GM19397 (cell line): Measurements from ENCODE around the gene TMEM132C.
"Not testable (repeated sequence)": the region's sequence is repeated elsewhere in the genome, so short reads cannot be mapped to it uniquely, and the experiment has no call there.

Experiments used
- ATAC-seq: cut with Tn5 transposase; IDR thresholded peaks from one replicate; pipeline ENCODE4 v1.9.1; 2021; ENCODE audit warnings: mild to moderate bottlenecking, moderate library complexity; ENCODE audit not compliant: unreplicated experiment

TMEM132C gene

DNA sequence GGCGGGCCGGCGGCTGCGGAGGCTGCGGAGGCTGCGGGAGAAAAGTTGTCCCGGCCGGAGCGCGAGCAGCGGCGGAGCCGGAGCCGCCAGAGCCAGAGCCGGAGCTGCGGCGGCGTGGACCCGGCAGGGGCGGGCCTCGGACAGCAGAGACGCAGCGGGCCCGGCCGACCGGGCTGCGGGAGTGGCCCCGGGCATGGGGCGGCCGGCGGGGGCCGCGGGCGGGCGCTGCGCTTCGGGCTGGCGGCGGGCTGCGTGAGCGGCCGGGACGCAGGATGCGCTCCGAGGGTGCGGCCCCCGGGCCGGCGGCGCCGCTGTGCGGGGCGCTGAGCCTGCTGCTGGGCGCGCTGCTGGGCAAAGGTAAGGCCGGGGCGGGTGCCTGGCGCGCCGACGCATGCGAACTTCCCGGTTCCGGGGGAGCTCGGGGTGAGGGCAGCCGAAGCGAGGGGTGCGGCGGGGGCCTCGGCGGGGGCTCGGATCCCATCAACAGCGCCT, at the start of gene TMEM132C:
Gene TMEM132C, plus strand, starts transcription at position 40 of the 492 bp plus-strand sequence. Its CDS starts 233 bp downstream, at position 273.
- ATAC-seq, result no peak

DNA sequence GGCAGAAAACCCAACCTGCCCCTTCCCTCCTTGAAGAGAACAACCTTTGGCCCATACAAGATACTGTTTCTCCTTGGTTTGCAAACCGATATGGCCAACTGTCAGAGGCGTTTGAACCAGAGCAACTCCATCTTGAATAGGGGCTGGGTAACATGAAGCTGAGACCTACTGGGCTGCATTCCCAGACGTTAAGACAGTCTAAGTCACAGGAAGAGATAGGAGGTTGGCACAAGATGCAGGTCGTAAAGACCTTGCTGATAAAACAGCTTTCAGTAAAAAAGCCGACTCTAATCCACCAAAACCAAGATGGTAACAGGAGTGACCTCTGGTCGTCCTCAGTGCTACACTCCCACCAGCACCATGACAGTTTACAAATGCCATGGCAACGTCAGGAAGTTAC, 42.7 kb upstream of the TMEM132C start:
- no peak for ATAC-seq

DNA sequence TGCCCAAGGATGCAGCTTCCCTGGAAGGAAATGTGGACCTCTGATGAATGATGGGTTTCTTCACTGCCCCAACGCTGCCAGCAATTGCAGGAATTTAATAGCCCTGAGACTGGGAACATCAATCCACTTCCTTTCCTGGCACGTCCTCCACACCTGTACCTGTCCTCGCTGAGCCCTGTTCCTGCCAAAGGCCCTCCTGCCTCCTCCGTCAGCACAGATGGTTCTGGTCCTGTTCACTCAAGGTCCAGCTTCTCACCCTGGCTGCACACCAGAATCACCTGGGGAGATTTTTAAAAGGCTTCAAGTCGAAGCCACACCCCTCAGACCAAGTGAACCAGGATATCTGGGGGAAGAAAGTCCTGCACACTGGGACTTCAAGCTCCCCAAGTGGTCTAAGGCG, 38.4 kb upstream of the TMEM132C start:
- no peak for ATAC-seq

DNA sequence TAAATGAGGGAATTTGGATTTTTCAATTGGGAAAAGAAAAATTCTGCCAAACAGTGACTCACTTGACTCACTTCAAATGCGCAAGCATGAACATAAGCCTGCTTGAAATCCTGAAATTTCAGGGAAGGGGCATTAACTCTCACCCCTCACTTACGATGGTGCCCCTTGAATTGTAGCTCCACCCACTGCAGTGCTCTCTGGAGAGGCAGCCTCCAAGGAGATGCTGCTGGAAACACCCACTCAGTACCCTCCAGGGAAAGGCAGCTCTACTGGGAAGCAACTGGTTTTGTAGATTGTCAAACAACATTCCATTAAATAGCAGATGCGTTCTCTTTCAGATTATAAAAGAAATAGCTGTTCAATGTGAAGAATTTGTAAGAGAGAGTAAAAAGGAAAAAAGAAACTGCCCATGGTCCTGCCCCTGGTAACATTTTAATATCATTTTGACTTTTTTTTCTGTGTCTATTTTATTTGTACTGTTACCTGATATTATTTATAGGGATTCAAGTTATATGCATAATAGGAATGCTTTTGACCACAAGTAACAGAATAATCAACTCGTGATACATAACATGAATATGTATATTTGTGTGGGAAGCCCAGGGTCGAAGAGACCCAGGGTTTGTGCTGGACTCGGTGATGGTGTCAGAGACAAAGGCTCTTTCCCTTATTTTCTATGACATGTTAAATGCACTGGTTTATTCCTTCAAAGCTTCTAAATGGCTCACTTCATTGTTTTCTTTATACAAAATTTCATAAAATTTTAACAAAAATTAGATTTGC, 31.1 kb upstream of the TMEM132C start:
- no peak for ATAC-seq

DNA sequence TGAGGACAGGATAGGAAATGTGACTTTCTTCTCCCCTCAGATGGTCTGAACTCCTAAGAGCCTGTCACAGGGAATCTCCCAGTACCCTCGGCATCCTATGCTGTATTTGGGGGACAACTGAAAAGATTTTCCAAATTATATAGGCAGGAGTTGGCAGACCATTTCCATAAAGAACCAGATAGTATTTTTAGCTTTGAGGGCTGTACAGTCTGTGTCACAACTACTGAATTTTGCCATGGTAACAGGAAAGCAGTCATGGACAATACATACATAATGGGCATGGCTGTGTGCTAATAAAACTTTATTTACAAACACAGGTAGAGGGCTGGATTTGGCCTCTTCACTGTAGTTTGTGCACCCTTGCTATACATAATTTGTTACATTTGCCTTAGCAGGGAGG, 30.4 kb upstream of the TMEM132C start:
- no peak for ATAC-seq

DNA sequence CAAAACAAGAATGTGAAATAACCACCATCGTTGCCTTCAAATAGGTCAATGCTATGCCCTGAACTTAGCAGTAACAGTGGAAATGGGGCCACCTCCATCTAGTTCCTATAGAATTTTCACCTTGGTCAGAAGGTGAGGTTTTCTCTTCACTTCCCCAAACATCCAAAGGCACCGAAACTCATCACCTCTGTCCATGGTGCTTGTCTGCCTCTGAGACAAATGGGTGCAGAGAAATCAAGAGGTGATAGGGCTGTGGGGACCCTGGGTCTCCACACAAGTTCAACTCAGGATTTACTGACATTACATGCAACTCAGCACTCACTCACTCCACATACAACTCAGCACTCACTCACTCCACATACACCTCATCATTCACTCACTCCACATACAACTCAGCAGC, 26.2 kb upstream of the TMEM132C start:
- no peak for ATAC-seq

DNA sequence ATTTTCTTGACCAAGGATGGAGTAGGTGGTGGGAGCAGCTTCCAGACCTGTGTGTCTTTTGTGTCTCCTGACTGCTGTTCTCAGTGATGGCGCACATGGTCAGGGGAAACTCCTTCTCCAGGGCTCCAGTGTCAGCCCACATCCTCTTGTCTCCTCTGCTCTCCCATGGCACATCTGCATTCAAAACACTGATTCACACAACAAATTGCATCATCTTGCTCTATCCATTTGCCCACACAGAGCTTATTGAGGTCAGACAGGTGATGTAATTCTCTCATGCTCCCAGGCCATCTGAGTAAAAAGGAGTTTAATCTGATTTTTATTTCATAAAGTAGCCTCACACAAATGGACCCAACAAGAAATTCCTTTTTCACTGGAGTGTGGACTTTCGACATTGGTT, 21.8 kb upstream of the TMEM132C start:
- ATAC-seq, result no peak

DNA sequence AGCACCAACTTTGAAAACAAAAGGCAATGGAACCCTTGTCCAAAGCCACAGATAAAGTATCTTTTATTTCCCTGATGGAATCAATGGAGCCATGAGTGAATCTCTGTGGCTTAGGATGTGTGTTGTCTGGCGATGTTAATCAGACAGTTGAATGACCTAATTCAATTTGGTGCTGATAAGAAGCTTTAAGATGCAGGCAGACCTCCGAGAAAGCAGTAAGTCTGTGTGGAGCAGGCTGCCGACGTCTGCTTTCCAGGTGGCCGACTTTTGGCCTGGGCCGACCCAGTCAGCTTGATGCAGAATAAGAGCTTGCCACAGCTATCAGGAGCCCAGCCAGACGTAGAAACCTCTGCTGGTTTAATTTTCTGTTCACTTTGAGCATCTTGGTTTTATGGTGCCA, 21.1 kb upstream of the TMEM132C start:
- ATAC-seq, result no peak

DNA sequence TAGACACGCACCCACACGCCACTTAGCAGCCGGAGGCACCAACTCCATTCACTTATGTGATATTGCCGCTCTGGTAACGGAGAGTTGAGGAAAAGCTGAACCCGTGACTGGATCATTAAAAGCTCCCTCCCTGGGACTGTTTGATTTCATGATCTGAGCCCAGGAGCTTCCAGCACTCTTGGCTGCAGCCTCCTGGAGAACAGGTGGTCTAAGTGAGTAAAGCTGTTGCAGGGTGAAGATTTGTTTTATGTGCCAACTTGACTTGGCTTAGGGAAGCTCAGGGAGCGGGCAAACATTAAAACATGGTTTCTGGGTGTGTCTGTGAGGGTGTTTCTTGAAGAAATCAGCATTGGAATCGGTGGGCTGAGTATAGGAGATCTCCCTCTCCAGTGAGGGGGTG, 16.9 kb upstream of the TMEM132C start:
- ATAC-seq, result no peak

DNA sequence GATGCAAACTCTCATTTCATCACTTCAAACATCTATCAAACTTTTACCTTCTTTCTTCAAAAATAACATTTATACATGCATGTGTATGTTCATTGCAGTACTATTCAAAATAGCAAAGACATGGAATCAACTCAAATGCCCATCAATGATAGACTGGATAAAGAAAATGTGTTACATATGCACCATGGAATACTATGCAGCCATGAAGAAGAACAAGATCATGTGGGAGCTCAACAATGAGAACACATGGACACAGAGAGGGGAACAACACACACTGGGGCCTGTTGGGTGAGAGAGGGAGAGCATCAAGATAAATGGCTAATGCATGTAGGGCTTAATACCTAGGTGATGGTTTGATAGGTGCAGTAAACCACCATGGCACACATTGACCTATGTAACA, 13.1 kb upstream of the TMEM132C start:
- not testable (repeated sequence) for ATAC-seq

DNA sequence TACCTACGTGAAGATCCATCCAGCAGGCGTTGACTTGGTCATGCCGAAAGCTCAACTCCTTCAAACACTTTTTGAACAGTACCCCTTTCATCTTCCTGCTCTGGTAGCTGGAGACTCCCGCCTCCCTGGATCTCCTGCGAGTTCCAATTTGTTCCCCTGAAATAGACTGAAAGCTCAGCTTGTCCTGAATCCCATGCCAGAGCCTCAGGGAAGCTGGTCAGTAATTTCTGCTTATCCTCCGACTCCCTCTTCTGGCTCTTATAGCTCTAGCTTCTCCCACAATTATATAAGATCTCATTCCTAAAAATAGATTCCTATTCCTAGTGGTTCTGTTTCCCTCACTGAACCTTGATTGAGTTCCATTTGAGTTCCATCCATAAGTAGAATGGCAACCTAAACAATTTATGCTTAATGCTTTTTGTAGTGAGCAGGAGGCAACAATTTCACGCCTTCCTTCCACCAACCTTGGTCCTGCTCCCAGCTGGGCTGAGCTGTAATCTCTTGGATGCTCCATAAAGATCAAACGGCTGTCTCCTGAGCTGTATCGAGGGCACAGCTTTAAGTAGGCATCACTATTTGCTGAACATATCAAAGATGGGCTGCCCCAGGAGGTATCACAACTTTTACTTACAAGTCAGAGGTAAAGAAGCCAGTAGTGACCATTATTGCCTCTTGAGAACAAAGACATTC, 8.0 kb upstream of the TMEM132C start:
- no peak for ATAC-seq

DNA sequence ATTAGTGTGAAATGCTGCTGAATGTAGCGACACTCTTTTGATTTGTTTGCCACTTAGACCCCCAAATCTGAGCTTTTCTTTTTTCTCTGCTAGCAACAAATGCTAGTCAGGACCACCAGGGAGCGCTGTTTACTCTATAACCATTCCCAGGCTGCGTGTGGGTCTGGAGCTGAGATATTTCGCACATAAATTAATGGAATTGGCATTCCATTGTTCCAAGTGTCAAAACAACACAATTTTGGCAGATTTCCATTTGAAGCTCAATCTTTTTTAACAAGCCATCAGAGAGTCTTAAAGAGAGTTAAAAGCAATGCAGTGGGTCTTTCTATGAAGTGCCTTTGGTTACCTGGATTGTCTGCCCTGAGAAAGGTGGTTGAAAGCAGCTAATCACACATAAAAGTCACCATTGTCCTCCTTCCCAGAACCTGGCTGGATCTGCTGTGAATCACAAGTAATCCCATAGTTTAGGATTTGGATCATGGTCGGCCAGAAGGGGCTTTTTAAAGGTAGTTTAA, 7.4 kb upstream of the TMEM132C start:
- no peak for ATAC-seq

DNA sequence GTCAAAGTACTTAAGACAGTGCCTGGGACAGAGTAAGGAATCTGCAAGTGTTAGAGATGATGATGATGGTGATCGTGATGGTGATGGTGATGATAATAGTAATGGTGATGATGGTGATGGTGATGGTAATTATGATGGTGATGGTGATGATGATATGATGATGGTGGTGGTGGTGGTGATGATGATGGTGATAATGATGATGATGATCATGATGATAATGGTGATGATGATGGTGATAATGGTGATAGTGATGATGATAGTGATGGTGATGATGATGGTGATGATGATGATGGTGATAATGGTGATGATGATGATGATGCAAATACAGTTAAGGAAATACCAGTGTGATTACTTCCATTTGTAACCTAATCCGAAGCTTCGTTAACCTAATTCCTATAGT, 5.2 kb upstream of the TMEM132C start:
- ATAC-seq, result no peak

DNA sequence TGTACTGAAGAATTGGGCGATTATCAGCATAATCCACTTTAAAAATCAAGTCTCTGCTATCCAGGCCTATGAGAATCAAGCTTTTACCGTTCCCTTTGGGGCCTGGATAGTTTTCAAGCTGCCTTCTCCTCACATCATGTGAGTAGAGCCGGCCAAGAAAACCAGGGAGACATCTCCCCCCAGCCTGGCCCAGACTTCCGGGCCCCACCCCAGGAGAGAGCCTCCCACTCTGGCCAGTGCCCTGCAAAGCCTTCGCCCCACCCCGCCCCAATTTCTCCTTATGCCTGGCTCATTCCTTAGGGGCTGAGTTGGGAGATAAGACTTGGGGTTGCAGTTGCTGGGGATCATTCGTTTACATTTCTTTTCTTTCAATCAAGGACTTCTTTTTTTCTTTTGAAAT, 1.4 kb upstream of the TMEM132C start:
- no peak for ATAC-seq

DNA sequence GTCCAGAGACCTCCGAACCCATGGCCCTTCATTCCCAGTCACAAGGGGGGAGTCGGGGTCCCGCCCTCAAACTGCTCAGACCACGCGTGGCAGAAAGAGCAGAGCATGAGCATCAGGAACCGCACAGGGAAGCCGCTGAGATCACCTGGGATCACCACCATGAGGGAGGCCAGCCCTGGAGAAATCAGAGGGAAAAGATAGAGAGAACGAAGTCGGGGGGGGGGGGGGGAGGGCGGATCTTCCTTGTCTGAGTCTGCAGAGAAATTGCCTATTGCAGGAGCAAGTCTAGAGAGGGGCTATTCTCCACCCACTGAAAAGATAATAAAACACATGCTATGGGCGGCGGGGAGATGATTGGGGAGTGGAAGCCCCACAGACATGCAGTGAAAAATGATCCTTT, 884 bp upstream of the TMEM132C start:
- ATAC-seq, result no peak

DNA sequence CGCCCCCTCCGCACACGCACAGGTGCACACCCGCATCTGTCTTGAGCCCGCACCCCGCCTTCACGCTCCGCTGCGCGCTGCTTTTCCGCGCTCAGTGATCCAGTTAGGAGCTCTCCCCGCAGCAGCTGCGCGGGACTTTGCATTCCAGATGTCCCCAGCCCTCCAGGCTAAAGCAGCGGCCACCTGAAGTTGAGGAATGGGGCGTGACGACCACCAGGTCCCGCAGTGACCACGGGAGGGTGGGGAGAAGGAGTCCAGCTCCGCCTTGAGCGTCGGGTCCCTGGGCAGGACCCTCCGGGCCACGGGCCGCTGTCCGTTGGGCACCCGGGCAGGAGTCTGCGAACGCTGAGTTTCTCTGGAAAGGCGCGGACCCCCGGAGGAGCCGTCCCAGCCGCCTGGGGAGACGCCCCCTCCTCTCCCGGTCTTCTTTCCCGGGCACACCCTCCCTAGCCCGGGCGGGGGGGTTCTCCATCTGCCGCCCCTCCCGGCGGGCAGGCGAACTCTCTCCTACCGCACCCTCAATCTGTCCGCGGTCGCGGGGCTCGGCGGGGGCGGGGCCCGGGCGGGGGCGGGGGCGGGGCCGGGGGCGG, 334 bp upstream of the TMEM132C start:
- ATAC-seq, result no peak

DNA sequence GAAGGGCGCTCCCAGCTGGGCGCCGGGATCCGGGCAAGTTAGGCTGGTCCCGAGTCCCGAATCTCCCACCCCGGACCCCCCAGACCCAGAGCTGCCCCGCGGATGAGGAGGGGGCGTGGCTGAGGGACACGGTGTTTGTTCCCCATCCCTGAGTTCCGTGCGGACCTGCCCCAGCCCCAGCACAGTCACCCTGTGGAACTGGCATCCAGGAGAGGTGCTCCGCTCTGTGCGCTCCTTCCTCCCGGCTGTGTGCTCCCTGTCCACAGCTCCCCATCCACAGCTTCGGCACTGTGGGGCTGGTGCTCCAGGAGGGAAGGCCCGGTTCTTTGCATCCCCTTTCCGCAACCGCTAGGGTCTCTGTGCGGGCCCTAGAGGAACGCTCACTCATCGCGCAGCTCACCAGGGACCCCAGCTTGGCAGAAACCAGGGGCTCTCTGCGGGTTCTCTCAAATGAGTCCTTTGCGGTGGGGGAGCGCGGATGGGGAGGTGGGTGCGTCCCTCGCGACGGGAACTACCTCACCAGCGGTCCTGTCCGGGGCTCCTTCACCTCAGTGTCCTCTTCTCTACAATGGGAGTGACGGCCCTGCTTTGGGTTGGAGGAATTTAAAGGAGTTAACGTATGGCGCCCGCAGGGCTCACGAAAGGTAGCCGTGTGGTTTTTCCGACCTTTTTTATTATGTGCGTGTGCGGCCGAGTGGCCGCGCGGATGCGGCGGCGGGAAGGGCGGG, 845 bp downstream of the TMEM132C start:
- ATAC-seq, result no peak

DNA sequence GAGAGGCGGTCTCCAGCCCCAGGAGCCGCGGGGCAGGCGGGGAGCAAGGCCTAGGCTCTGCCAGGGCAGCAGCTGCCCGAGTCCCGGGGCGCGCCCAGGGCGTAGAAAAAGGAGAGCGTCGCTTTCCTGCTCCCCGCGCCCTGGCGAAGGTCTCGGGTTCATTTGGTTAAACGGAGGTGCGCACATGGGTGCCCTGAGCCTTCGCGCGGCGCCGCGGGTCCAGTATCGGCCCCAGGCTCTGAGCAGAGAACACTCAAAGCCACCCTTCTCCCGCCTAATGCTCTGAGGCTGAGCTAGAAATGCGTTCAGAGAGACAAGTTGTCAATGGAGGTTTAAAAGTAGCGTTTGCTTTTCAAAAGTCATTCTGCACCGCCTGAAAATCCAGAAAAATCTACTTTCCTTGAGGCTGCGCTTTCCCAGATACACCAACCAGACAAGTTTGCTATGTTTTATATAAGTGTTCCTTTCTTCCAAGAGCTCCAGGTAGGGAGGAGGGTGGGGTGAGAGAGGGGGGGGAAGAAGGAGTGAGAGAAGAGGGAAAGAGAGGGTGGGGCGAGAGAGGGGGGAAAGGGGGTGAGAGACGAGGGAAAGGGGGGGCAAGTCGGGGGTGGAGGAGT, 1.5 kb downstream of the TMEM132C start:
- no peak for ATAC-seq

DNA sequence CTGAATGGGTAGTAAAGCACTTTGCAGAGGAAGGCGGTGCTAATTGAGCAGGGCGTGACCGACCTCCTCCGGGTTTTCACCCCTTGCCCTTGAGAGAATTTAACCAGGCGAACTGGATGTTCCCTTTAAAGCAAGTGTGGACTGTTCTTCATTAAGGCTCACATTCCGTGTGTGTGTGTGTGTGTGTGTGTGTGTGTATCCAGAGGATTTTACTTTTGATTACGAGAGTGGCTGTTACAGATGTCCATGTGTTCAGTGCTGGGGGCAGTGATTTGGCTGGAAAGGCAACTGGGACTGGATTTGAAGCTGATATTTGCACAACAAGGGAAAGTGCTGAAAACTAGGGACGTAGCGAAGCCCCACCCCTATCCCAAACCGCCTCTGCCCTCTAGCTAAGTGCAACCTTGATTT, 2.2 kb downstream of the TMEM132C start:
- ATAC-seq, result no peak

DNA sequence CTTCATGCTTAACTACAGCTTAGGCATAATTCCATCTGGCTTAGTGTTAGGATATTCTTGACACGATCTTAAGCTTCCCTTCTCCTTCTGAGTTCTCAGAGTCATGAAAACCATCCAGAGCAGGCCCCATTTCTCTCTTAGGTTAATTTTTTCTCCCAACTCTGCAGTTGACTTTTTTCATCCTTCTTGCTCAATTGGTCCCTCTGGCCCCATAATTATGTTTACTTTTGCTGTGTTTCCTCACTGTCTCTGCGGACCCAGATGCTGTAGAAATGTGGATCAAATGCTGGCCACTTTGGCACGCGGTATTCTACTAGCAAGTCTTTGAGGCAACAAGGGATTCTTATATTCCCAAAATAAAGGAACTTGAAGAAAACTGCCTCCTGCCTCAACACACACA, 9.5 kb downstream of the TMEM132C start:
- no peak for ATAC-seq

DNA sequence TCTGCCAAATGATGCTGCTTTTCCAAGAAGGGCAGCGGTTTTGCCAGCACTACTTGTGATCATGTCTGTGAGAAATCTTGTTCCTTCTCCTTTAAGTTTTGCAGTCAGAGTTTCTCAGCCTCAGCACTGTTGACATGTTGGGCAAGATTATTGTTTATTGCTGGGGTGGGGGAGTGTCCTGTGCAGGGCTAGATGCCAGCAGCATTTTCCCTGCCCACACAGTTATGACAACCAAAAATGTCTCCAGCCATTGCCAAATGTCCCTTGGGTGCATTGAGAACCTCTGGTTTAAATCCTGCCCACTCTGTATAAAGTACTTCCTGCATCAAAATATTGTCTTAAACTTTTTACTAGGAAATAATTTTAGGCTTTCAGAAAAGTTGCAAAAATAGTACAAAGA, 20.0 kb downstream of the TMEM132C start:
- ATAC-seq, result no peak
